CD8-positive, alpha-beta memory T cell (primary cell): Measurements from ENCODE around the gene PDPR. TPM values are rescaled to one million over a fixed set of nuclear protein-coding genes. Genes with fewer than 3 reads are reported as not detected.
"Not testable (repeated sequence)": the region's sequence is repeated elsewhere in the genome, so short reads cannot be mapped to it uniquely, and the experiment has no call there.

Source experiments
- CTCF ChIA-PET: fragments of 350-600 bp; sonication (Branson Sonifier 250); formaldehyde crosslinking; loops from one replicate; lab custom pipeline; 2021; ENCODE audit warnings: antibody characterized with exemption; lab: Charles Lee
- POLR2A ChIA-PET: fragments of 350-600 bp; sonication (Branson Sonifier 250); formaldehyde crosslinking; loops from one replicate; lab custom pipeline; 2021; ENCODE audit warnings: antibody characterized with exemption; lab: Charles Lee
- DNase-seq, 5 donors: peaks; one replicate each; pipeline versions ENCODE4 v3.0.0 to v3.0.0-alpha.2; 2020 to 2022; ENCODE audit warnings: mixed read lengths in 1 of 5
- H3K27ac ChIP-seq: one replicate; pipeline ENCODE4 v1.7.0; 2013; ENCODE audit warnings: low read depth, mild to moderate bottlenecking, low read length, moderate library complexity
- H3K27me3 ChIP-seq: 2 replicates; pipeline ENCODE4 v1.7.0; 2013; ENCODE audit warnings: low read length, mild to moderate bottlenecking; ENCODE audit not compliant: insufficient read depth, poor library complexity, severe bottlenecking
- H3K36me3 ChIP-seq: 2 replicates; pipeline ENCODE4 v1.7.0; 2013; ENCODE audit warnings: mild to moderate bottlenecking, low read length, moderate library complexity; ENCODE audit not compliant: insufficient read depth
- H3K4me1 ChIP-seq: 2 replicates; pipeline ENCODE4 v1.7.0; 2013; ENCODE audit warnings: mild to moderate bottlenecking, low read length, moderate library complexity; ENCODE audit not compliant: insufficient read depth
- H3K4me3 ChIP-seq: 2 replicates; pipeline ENCODE4 v1.7.0; 2013; ENCODE audit warnings: mild to moderate bottlenecking, low read length
- H3K9me3 ChIP-seq: 2 replicates; pipeline ENCODE4 v1.7.0; 2013; ENCODE audit warnings: mild to moderate bottlenecking, low read length
- H3K27ac Mint-ChIP-seq, 8 donors: one replicate each; pipeline ENCODE4 v1.8.0; 2020 to 2021; ENCODE audit warnings: mixed read lengths in 8 of 8, mild to moderate bottlenecking in 6 of 8, inconsistent platforms in 3 of 8, moderate library complexity in 3 of 8
- H3K27me3 Mint-ChIP-seq, 2 donors: one replicate each; pipeline ENCODE4 v1.8.0; 2020 to 2021; ENCODE audit warnings: mixed read lengths in 2 of 2, mild to moderate bottlenecking in 1 of 2, moderate library complexity in 1 of 2
- H3K36me3 Mint-ChIP-seq, 3 donors: one replicate each; pipeline ENCODE4 v1.8.0; 2020 to 2021; ENCODE audit warnings: mixed read lengths in 3 of 3, inconsistent platforms in 1 of 3, mild to moderate bottlenecking in 1 of 3
- H3K4me1 Mint-ChIP-seq, 3 donors: one replicate each; pipeline ENCODE4 v1.8.0; 2020 to 2021; ENCODE audit warnings: mixed read lengths in 3 of 3, inconsistent platforms in 1 of 3, mild to moderate bottlenecking in 1 of 3
- H3K4me3 Mint-ChIP-seq, 7 donors: one replicate each; pipeline ENCODE4 v1.8.0; 2020 to 2021; ENCODE audit warnings: mixed read lengths in 7 of 7, mild to moderate bottlenecking in 6 of 7, moderate library complexity in 4 of 7, inconsistent platforms in 2 of 7
- H3K9me3 Mint-ChIP-seq, 5 donors: one replicate each; pipeline ENCODE4 v1.8.0; 2020 to 2022; ENCODE audit warnings: mixed read lengths in 5 of 5, mild to moderate bottlenecking in 3 of 5, moderate library complexity in 2 of 5, inconsistent platforms in 1 of 5
- polyA plus RNA-seq: library from polyadenylated mRNA; unstranded; fragments of 300-500 nt; fragmentation: Illumina TruSeq; gene quantifications from one replicate; pipeline ENCODE4 v1.2.3, GENCODE V29; 2021
- total RNA-seq, 2 experiments: library from RNA; stranded (reverse); gene quantifications; one replicate each; pipeline ENCODE4 v1.2.3, GENCODE V29; 2021

The PDPR gene
- total and polyA plus RNA-seq, 3 experiments from 2014 or later, result 11.5 to 21.8 (median 21.1) TPM

DNA sequence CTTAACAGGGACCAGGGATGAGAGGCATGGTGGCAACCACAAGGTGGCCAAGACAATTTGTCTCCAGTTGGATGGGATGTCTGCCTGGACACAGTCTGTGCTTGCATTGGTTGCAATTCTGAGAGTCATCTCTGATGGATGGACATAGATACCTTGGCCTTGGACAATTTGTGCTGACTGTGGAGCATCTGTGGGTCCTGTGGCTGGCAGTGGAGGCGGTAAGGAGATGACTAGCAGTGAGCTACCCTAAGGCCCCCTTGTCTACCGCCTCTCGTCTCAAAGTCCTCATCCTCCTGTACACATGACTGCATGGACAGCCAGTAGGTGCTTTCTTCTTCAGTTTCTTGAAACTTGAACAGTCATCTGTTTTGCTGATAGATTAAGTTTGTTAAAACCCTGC, 4.6 kb downstream of the PDPR start:
- H3K27me3 Mint-ChIP-seq, CTCF ChIA-PET, H3K27ac ChIP-seq, H3K9me3 Mint-ChIP-seq, H3K36me3 ChIP-seq, H3K27me3 ChIP-seq, H3K4me1 ChIP-seq, POLR2A ChIA-PET, H3K9me3 ChIP-seq, DNase-seq, H3K4me3 ChIP-seq: not testable (repeated sequence)
- H3K4me1 Mint-ChIP-seq, result peaks cover 27 to 34% (median 32%) of the 10 kb centered on the region in 3 donors
- peak overlapping the region in 7 of 8 donors; percentile 14 to 89 (median 53) for H3K27ac Mint-ChIP-seq
- peak overlapping the region in 1 of 7 donors; percentile 76 for H3K4me3 Mint-ChIP-seq
- H3K36me3 Mint-ChIP-seq, result peaks cover 0 to 45% (median 9%) of the 10 kb centered on the region in 3 donors

DNA sequence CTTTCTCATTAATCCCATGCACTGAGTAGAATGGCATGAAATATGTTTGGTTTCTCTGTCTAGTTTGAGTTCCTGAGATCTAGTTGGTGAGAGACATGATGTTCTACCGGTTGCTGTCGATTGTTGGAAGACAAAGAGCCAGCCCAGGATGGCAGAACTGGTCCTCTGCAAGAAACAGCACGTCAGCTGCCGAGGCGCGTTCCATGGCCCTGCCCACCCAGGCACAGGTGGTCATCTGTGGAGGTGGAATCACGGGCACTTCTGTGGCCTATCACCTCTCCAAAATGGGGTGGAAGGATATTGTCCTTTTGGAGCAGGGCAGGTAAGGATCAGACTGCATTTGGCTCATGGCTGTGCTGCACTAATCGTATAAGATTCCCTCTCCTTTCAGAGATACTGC, 6.3 kb downstream of the PDPR start:
- H3K27me3 ChIP-seq, H3K9me3 ChIP-seq, H3K4me1 ChIP-seq, H3K4me3 ChIP-seq, H3K9me3 Mint-ChIP-seq, CTCF ChIA-PET, POLR2A ChIA-PET, H3K27ac ChIP-seq, DNase-seq, H3K4me3 Mint-ChIP-seq, H3K27me3 Mint-ChIP-seq: not testable (repeated sequence)
- peaks cover 22 to 29% (median 24%) of the 10 kb centered on the region in 3 donors for H3K4me1 Mint-ChIP-seq
- peaks cover 0 to 47% (median 11%) of the 10 kb centered on the region in 3 donors for H3K36me3 Mint-ChIP-seq
- peaks cover 10% of the 10 kb centered on the region for H3K36me3 ChIP-seq
- peak overlapping the region in 1 of 8 donors; percentile 61 for H3K27ac Mint-ChIP-seq

DNA sequence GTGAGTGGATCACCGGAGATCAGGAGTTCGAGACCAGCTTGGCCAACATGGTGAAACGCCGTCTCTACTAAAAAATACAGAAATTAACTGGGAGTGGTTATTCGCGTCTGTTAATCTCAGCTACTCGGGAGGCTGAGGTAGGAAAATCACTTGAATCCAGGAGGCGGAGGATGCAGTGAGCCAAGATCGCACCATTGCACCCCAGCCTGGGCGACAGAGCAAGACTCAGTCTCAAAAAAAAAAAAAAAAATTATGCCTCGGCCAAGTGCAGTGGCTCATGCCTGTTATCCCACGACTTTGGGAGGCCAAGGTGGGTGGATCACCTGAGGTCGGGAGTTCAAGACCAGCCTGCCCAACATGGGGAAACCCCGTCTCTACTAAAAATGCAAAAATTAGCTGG, 9.7 kb downstream of the PDPR start:
- H3K4me1 ChIP-seq, H3K27me3 Mint-ChIP-seq, H3K27me3 ChIP-seq, H3K4me1 Mint-ChIP-seq, CTCF ChIA-PET, H3K4me3 Mint-ChIP-seq, DNase-seq, H3K4me3 ChIP-seq, POLR2A ChIA-PET, H3K27ac ChIP-seq, H3K9me3 ChIP-seq, H3K27ac Mint-ChIP-seq, H3K9me3 Mint-ChIP-seq: not testable (repeated sequence)
- H3K36me3 Mint-ChIP-seq, result peaks cover 0 to 60% (median 8%) of the 10 kb centered on the region in 3 donors
- H3K36me3 ChIP-seq, result peaks cover 10% of the 10 kb centered on the region

DNA sequence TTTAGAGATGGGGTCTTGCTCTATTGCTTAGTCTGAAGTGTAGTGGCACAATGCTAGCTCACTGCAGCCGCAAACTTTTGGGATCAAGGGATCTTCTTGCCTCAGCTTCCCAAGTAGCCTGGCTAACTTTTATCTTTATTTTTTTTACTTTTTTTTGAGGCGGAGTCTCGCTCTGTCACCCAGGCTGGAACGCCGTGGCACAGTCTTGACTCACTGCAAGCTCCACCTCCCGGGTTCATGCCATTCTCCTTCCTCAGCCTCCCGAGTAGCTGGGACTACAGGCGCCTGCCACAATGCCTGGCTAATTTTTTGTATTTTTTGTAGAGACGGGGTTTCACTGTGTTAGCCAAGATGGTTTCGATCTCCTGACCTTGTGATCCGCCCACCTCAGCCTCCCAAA, 12.1 kb downstream of the PDPR start:
- H3K9me3 ChIP-seq, H3K9me3 Mint-ChIP-seq, H3K4me3 ChIP-seq, CTCF ChIA-PET, H3K4me3 Mint-ChIP-seq, H3K27me3 ChIP-seq, H3K27me3 Mint-ChIP-seq, POLR2A ChIA-PET, H3K27ac Mint-ChIP-seq, H3K4me1 ChIP-seq, DNase-seq, H3K27ac ChIP-seq, H3K4me1 Mint-ChIP-seq: not testable (repeated sequence)
- H3K36me3 ChIP-seq, result peaks cover 17% of the 10 kb centered on the region
- peaks cover 0 to 70% (median 10%) of the 10 kb centered on the region in 3 donors for H3K36me3 Mint-ChIP-seq

DNA sequence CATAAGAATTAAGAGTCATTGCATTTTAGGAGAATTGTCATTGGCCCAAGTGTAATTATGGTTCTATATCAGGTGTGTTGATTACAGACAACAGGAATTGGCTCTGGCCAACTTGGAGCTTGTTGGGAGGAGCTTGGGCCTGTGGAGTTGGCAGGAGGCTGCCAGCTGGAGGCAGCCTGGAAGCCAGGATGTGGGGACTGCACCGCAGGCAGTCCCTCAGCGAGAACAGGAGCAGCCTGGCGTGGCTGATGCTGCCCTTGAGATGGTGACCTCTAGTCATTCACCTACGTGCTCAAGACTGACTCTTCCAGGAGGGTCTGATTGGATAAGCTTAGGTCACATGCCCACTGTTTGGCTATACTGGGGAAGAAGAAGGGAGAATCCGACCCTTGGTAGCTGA, 13.6 kb downstream of the PDPR start:
- H3K36me3 ChIP-seq, result peaks cover 18% of the 10 kb centered on the region
- H3K27me3 Mint-ChIP-seq, DNase-seq, POLR2A ChIA-PET, H3K9me3 Mint-ChIP-seq, H3K27me3 ChIP-seq, CTCF ChIA-PET, H3K4me1 ChIP-seq, H3K27ac ChIP-seq, H3K9me3 ChIP-seq, H3K4me3 ChIP-seq, H3K4me3 Mint-ChIP-seq, H3K4me1 Mint-ChIP-seq: not testable (repeated sequence)
- peak overlapping the region in 1 of 8 donors; percentile 38 for H3K27ac Mint-ChIP-seq
- H3K36me3 Mint-ChIP-seq, result peaks cover 3 to 73% (median 13%) of the 10 kb centered on the region in 3 donors

DNA sequence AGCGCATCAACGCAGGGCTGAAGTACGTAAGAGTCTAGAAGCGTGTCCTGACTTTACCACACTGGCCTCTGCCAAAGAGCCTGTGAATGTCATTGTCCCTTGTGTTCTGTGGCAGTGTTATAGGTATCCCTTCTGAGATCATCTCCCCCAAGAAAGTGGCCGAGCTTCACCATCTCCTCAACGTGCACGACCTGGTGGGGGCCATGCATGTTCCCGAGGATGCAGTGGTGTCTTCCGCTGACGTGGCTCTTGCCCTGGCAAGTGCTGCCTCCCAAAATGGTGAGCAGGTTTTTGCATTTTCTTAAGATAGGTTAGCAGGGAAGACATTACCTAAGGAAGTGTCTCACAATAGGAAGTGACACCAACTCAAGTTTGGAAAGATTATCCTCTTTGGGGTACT, 14.7 kb downstream of the PDPR start:
- H3K9me3 Mint-ChIP-seq, H3K27me3 Mint-ChIP-seq, H3K27ac Mint-ChIP-seq, POLR2A ChIA-PET, H3K4me1 Mint-ChIP-seq, H3K27ac ChIP-seq, CTCF ChIA-PET, DNase-seq, H3K4me1 ChIP-seq, H3K4me3 Mint-ChIP-seq, H3K9me3 ChIP-seq, H3K27me3 ChIP-seq, H3K4me3 ChIP-seq: not testable (repeated sequence)
- peaks cover 3 to 70% (median 10%) of the 10 kb centered on the region in 3 donors for H3K36me3 Mint-ChIP-seq
- H3K36me3 ChIP-seq, result peaks cover 14% of the 10 kb centered on the region

DNA sequence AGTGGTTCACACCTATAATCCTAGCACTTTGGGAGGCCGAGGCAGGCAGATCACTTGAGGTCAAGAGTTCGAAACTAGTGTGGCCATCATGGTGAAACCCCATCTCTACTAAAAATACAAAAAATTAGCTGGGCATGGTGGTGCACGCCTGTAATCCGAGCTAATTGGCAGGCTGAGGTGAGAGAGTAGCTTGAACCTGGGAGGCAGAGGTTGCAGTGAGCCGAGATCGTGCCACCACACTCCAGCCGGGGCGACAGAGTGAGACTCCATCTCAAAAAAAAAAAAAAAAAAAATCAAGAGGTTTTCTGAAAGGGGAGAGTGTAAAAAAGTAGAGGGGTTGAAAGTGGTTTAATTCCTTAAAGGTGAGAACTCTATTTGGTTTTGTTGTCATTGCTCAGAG, 21.7 kb downstream of the PDPR start:
- H3K4me1 Mint-ChIP-seq, H3K4me3 Mint-ChIP-seq, H3K9me3 ChIP-seq, H3K4me3 ChIP-seq, H3K9me3 Mint-ChIP-seq, CTCF ChIA-PET, H3K27me3 Mint-ChIP-seq, POLR2A ChIA-PET, H3K27me3 ChIP-seq, DNase-seq, H3K4me1 ChIP-seq, H3K27ac ChIP-seq: not testable (repeated sequence)
- peak overlapping the region in 2 of 8 donors; percentile 44 to 47 for H3K27ac Mint-ChIP-seq
- H3K36me3 Mint-ChIP-seq, result peaks cover 14 to 75% (median 15%) of the 10 kb centered on the region in 3 donors
- H3K36me3 ChIP-seq, result peaks cover 17% of the 10 kb centered on the region

DNA sequence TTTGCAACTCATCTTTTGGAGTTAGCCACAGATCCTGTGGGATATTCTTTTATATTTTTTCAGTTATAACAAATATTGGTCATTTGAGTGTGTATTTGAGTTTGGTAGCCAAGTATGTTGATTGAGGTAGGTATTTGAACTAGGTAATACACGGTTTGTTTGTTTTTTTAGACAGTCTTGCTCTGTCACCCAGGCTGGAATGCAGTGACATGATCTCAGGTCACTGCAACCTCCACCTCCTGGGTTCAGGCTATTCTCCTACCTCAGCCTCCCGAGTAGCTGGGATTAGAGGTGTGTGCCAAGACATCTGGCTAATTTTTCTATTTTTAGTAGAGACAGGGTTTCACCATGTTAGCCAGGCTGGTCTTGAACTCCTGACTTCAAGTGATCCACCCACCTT, 22.5 kb downstream of the PDPR start:
- DNase-seq, H3K4me1 Mint-ChIP-seq, H3K9me3 Mint-ChIP-seq, H3K27ac Mint-ChIP-seq, H3K4me3 Mint-ChIP-seq, H3K27me3 Mint-ChIP-seq, H3K4me1 ChIP-seq, H3K27ac ChIP-seq, CTCF ChIA-PET, H3K27me3 ChIP-seq, H3K9me3 ChIP-seq, H3K4me3 ChIP-seq, POLR2A ChIA-PET: not testable (repeated sequence)
- H3K36me3 ChIP-seq, result peaks cover 14% of the 10 kb centered on the region
- H3K36me3 Mint-ChIP-seq, result peaks cover 13 to 78% (median 13%) of the 10 kb centered on the region in 3 donors

DNA sequence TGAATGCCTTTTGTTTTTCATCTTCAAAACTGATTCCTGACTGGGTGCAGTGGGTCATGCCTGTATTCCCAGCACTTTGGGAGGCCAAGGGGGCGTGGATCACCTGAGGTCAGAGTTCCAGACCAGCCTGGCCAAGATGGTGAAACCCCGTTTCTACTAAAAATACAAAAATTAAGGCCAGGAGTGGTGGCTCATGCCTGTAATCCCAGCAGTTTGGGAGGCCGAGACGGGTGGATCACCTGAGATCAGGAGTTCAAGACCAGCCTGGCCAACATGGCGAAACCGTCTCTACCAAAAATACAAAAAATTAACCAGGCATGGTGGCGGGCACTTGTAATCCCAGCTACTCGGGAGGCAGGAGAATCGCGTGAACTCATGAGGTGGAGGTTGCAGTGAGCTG, 28.6 kb downstream of the PDPR start:
- POLR2A ChIA-PET, result interaction anchor here (0.7 kb wide), 1 partner anchor 108 kb away, joined by 3 read pairs; no protein-coding TSS in a partner anchor
- CTCF ChIA-PET, H3K27ac ChIP-seq, H3K4me3 Mint-ChIP-seq, H3K4me3 ChIP-seq, H3K4me1 Mint-ChIP-seq, H3K9me3 ChIP-seq, H3K27ac Mint-ChIP-seq, H3K27me3 ChIP-seq, DNase-seq, H3K9me3 Mint-ChIP-seq, H3K4me1 ChIP-seq, H3K27me3 Mint-ChIP-seq: not testable (repeated sequence)
- H3K36me3 ChIP-seq, result peaks cover 18% of the 10 kb centered on the region
- peaks cover 6 to 68% (median 16%) of the 10 kb centered on the region in 3 donors for H3K36me3 Mint-ChIP-seq
